HG03442 (cell line): ENCODE data around the gene SPRYD3.
"Not testable (repeated sequence)": the region's sequence is repeated elsewhere in the genome, so short reads cannot be mapped to it uniquely, and the experiment has no call there.

Experiments
- ATAC-seq: cut with Tn5 transposase; IDR thresholded peaks from one replicate; pipeline ENCODE4 v1.9.1; 2021; ENCODE audit warnings: mild to moderate bottlenecking, moderate library complexity; ENCODE audit not compliant: unreplicated experiment

Gene SPRYD3, protein sequence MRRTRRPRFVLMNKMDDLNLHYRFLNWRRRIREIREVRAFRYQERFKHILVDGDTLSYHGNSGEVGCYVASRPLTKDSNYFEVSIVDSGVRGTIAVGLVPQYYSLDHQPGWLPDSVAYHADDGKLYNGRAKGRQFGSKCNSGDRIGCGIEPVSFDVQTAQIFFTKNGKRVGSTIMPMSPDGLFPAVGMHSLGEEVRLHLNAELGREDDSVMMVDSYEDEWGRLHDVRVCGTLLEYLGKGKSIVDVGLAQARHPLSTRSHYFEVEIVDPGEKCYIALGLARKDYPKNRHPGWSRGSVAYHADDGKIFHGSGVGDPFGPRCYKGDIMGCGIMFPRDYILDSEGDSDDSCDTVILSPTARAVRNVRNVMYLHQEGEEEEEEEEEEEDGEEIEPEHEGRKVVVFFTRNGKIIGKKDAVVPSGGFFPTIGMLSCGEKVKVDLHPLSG

DNA sequence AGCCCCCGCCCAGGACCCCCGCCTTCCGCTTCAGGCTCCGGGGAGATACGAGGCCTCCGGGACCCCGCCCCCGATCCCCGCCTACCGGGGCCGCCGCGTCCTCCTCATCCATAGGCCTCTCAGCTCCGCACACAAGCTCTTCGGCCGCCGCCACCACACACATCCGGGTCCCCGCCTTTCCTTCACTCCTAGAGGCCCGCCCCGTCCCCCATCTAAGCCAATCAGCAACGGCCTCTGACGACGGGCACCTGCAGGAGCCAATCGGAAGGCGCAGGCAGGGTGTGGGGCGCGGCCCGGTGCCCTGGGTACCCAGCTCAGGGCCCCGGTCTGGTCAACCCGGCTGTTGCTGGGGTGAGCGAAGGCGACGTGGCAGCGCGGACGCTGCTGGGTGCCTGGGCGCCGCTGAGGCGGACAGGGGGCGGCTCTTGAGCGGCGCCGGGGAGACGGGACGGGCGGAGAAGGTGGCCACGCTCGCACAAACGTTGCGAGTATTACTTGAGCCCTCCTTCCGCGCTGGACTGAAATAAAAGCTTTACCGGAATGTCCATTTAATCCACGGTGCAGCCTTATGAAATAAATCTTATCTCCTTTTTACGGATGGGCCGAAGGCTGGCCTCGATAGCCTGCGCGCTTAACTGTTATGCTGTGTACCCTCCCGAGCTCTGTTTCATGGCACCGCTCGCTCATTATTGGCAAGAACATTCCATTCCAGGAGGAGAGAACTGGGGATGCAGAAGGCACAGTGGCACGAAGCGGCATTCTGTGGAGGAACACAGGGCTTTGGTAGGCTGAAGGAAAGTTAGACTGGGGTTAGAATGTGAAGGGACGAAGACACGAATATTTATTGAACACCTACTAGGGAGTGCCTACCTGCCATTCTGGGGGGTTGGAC is at the start of gene SPRYD3:
Gene SPRYD3 (minus strand): TSS at position 165 of the 892 bp plus-strand sequence. CDS start 57 bp downstream, at position 108.
- peak; percentile 97 for ATAC-seq

DNA sequence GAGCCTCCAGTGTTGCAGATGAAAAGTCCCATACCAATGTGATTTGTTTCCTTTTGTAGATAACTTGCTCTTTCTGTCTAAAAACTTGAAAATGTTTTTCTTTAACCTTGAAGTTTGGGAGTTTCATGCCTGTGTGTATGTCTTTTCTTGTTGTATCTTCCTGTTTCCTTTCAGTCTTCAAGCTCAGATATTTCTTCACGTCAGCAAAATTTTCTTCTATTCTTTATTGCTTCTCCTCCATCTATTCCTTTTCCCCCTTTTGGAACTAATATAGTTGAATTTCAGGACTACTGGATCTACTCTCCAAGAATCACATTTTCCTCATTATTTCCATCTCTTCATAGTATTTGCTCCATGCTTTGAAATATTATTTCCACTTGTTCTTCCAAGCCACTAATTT is 48.0 kb upstream of the SPRYD3 start:
- ATAC-seq: no peak

DNA sequence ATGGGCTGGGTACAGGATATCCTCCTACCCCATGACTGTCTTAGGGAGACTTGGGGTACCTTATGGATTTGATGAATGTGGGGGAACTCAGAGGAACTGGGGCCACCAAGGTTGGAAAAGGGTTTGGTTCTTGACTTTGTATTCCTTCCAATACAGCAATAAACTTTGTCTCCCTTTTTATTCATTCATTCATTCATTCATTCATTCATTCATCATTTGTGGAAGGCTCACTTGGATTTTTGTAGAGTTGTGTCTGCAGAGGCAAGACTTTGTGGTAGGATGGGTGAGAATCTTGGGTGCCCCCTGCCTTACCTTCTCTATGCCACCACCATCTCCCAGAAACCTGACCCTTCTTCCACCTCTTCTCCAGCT is 45.1 kb upstream of the SPRYD3 start:
- no peak for ATAC-seq

DNA sequence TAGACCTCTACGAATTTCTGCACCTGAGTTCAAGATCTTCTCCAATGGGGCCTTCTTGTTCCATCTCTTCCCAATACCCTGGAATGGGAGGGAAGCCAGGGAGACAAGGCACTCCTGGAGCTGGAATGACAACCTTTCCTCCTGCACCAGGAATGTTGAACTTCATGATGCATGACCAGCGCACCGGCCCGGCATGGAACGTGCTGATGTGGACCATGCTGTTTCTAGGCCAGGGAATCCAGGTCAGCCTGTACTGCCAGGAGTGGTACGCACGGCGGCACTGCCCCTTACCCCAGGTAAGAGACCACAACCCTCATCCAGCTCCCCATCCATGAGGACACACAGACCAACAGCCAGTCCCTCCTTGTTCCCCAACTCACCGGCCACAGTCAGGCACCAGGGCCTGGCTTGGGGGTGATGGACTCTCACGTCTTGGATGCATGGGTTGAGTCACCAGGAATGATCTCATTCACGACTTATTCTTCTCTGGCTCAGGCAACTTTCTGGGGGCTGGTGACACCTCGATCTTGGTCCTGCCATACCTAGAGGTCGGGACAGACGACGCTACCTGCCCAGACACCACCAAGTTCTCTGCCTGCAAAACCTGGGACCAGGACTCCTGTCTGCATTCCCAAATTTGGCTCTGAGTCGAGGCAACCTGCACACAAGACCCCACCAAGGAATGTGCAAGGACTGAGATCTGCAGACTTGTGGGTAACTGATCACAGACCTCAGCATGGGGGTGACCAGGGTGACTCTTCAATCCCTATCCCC is 44.6 kb upstream of the SPRYD3 start:
- no peak for ATAC-seq

DNA sequence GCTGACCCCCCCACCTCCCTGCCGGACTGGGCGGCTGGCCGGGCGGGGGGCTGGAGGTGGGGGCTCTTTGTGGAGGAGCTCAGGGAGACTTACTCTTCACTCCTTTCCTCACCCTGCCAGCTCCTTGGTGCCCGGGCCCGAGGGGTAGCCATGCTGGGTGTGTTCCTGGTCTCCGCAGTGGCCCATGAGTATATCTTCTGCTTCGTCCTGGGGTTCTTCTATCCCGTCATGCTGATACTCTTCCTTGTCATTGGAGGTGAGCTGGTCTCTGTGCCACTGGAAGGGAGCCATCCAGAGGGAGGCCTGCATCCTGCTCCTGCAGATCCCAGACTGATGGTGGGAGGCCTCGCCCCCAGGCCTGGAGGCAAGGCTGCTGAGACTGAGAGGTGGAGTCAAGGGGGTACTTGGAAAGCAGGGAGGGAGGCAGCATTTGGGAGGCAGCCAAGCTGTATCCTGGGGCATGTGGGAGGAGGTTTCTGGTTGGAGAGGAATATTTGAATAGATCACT is 43.8 kb upstream of the SPRYD3 start:
- no peak for ATAC-seq

DNA sequence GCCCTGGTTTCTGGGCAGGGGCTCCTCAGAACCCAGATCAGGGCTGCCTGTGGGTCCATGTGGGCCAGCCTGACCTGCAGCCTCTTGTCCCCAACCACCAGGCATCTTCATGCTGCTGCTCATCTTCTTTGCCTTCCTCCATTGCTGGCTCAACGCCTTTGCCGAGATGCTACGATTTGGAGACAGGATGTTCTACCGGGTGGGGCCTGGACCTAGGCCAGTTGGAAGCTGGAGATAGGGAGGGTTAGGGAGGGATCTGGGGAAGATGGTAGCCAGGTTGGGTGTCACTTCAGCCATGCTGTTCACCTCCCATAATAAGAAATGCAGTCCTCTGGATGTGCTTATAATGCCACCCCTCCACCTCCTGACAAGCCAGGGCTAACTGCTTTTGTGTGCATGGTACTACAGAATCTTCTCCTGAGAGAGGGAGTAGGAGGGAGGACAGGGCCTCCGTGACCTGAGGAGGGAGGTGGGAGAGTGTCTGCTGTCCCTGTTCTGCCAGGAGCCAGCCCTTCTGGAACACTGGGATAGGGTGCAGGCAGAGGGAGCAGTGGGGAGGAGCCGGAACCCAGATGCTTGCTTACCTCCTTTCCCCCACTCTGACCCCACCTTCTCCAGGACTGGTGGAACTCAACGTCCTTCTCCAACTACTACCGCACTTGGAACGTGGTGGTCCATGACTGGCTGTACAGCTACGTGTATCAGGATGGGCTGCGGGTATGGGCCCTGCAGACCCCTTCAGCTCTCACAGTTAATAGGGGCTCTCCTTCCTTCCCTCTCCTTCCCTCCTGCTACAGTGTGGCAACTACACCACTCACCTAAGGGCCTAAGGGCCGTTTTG is 41.7 kb upstream of the SPRYD3 start:
- no peak for ATAC-seq

DNA sequence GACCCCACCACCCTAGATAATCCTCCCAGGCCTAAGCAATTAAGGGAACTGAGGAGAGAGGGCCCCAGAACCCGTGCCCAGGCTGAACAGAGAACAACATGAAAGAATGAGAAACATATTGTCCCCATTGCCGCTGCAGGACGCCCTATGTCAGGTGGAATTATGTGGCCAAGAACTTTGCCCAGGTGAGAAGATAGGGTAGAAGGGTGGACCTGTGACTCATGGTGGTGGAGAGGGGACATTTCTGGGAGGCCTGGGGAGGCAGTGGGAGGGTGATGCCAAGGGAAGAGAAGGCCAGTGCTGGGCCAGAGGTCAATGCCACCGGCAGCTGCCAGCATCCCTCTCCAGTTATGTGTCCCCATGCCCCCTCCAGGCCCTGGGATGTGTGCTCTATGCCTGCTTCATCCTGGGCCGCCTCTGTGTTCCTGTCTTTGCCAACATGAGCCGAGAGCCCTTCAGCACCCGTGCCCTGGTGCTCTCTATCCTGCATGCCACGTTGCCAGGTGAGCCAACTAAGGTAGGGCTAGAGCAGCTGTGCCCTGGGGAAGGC is 39.6 kb upstream of the SPRYD3 start:
- no peak for ATAC-seq

DNA sequence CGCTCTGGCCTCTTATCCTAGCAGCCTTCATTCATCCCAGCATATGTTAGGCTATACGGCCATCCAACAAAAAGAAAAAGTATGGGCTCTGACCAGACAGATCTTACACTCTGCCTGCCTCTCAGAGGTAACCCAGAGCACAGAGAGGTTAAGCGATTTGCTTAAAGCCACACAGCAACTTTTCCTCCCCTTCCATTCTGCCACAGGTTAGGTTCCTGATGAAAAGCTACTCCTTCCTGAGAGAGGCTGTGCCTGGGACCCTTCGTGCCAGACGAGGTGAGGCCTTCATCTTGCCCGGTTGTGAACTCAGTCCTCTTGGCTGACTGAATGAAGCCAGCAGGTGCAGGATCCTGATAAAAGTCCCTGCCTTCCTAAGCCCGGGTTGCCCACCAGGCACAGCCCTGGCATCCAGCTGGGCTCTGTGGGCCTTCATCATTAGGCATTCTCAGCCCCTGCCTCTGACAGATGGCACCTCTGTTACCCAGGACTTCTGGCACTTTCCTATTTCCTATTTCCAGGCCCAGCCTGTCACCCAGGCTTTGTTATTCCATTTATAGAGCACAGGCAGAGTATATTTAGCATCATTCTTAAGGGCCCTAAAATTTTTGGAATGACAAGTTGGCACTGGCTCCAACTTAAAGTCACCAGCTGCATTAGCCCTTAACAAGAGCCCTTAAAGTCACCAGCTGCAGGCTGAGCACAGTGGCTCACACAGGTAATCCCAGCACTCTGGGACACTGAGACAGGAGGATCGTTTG is 36.9 kb upstream of the SPRYD3 start:
- ATAC-seq: no peak

DNA sequence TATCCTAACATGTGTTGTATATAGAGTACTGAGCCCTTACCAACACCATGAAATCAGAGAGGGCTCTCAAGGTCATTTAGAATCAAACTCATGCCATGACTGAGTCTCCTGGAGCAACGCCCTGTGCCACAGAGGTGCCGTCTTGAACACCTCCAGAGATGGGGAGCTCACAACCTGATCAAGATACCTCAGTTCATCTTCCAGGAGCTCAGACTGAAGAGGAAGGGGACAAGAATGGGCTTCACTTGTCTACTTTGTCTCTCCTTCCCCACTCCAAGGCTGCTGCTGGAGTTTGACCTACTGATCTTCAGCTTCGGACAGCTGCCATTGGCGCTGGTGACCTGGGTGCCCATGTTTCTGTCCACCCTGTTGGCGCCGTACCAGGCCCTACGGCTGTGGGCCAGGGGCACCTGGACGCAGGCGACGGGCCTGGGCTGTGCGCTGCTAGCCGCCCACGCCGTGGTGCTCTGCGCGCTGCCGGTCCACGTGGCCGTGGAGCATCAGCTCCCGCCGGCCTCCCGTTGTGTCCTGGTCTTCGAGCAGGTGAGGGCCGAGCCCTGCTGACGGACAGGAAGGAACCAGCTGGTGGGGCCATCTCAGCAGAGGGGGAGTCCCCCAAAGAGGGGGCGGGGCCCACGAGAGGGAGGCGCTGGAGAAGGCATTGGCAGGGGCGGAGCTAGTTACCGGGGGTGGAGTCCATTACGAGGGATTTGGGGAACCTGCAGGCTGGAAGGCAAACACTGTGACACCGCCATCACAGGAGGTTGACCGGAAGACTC is 36.1 kb upstream of the SPRYD3 start:
- no peak for ATAC-seq

DNA sequence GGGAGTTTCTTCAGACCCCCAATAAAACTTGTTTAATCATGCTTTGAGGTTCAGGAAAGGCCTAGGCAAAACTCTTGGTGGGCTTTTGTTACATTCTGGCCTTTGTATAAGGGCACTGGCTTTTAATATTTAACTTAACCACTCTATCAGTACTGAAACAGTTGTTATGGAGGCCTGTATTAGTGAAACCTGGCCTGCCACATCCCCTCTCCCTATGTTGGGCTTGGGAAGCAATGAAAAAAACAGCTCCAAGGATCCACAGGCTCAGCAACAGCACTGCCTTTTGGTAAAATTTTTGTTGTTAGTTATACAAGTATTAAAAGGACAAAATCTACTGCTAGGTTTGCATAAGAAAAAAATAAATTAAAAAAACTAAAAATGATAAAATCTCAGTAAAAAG is 34.8 kb upstream of the SPRYD3 start:
- no peak for ATAC-seq

DNA sequence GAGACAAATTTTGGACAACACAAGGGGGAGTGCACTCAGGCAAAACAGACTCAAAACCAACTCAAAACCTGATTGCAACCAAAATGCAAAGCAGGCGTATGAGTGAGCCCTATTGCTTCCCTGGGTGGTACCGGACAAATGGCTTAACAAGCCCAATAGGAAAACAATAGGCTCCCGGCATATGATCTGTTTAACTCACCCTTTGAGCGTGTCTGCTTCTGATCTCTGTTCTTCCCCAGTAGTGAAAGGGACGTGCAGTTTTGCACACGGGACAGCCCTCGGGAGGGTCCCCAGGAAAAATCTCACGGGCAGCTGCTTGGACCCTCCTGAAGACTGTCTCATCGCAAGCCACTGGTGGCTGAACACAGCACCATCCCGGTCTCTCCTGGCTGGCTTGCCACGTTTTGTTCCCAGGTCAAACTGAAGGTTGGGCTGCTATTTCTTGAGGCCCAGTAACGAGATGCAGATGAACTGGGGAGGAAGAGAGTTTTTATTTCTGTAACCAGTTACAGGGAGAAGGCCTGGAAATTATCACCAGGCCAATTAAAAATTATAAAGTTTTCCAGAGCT is 34.0 kb upstream of the SPRYD3 start:
- ATAC-seq: no peak

DNA sequence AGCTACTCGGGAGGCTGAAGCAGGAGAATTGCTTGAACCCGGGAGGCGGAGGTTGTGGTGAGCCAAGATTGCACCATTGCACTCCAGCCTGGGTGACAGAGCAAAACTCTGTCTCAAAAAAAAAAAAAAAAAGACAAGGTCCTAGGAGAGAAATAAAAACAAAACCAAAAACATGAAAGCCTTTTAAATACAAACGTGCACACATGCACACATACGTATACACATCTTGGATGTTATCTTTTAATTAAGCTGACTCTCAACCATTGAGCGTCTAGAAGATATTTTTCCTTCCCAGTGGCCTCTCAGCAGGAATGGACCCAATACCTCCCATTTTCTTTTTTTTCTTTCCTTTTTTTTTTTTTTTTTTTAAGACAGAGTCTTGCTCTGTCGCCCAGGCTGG is 33.2 kb upstream of the SPRYD3 start:
- ATAC-seq: not testable (repeated sequence)

DNA sequence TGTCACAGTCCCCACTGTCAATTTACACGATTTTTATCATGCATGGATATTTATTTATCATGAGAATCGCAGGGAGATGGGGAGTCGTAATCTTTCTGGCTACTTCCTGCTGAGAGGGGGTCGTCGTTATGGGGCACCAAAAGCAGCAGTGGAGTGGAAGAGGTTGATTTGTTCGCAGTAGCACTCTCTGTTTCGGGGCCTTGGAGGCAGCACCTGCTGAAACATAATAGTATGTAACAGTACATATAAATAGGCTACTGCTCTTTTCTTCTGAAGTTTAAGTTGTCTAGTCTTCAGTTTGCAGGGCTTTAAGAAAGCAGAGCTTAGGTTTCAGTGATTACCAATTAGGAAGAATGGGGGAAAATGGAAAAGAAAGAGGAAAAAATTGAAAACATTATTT is 27.9 kb upstream of the SPRYD3 start:
- no peak for ATAC-seq

DNA sequence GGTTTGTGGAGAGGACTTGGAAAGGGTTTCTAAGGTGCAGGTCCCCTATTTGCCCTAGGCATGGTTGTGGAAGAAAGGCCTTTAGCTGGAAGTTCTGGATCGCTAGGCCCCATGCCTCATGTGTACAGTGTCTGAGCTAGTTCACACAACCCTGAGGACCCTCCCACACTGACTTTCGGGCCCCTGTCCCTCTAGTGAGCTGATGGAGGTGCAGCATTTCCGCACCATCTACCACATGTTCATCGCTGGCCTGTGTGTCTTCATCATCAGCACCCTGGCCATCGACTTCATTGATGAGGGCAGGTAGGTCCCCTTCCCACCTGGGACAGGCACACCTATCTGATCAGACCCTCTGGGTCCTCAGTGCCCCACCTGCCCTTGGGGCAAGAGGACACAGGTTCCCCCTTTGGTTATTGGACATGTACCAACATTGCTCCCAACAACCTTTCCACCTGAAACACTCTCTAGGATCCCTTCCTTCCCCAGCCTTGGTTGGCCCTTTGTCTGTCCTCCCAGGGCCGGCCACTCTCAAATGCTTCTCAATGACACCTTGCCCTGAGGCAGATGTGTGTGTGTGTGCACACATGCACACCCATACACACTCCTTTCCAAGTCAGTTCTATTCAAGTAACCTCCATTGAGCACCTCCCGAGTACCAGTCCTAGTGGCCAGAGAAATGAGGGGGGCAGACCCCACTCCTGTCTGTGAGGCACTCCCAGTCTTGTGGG is 26.7 kb upstream of the SPRYD3 start:
- no peak for ATAC-seq

DNA sequence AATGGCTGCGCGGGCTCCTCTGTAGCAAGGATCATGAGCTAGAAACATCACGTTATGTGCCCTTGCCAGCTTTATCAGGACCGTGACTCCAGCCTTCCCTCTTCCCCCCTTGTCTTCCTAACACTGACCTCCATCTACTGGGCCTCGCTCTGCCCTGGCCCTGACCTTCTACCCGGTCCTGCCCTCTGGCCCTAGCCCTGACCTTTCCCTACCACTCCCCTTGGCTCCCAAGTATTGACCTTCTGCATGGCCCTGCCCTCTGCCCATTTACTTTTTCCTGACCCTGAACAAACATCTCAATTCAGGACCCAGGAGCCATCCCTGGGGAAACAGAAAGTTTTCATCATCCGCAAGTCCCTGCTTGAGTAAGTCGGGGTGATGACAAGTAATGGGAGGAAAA is 26.1 kb upstream of the SPRYD3 start:
- no peak for ATAC-seq

DNA sequence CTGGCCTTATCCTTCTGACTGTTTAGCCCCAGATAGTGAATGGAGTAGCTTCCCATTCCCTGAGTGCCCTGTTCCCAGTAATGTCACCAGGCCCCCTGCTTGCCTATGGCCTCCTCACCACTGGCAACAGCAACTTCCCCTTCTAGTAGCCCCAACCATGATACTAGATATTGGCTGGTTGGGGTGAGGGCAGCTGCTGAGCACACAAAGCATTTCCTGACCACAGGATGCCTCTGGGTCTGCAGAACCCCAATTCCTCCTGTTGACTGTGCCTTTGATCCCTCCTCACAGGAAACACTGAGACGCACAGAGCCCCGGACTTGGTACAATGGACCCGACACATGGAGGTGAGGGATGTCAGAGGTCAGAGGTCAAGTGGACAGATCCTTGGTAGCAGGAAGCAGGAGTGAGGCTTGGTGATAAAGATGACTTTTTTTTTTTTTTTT is 24.7 kb upstream of the SPRYD3 start:
- no peak for ATAC-seq
